Retinal pigment epithelial cell (primary cell): ENCODE data around the gene SORCS2.

ENCODE experiments used
- DNase-seq: peaks from one replicate; pipeline ENCODE4 v3.0.0-alpha.2; 2010; ENCODE audit warnings: low read depth
- H3K4me3 ChIP-seq: 2 replicates; pipeline ENCODE4 v1.5.1; 2011; ENCODE audit warnings: mild to moderate bottlenecking, low read length, control low read depth, moderate library complexity
- TF ChIP-seq, protein P1 (sequence below): conservative IDR thresholded peaks from 2 replicates; pipeline ENCODE4 v1.5.1; 2011; ENCODE audit warnings: low read depth, low read length, control low read depth, inconsistent platforms

The SORCS2 gene

GRCh38 chr4:7587433-7588405 is 395.4 kb downstream of the SORCS2 start:
- no peak overlapping the region for H3K4me3 ChIP-seq
- TF ChIP-seq, protein P1, sequence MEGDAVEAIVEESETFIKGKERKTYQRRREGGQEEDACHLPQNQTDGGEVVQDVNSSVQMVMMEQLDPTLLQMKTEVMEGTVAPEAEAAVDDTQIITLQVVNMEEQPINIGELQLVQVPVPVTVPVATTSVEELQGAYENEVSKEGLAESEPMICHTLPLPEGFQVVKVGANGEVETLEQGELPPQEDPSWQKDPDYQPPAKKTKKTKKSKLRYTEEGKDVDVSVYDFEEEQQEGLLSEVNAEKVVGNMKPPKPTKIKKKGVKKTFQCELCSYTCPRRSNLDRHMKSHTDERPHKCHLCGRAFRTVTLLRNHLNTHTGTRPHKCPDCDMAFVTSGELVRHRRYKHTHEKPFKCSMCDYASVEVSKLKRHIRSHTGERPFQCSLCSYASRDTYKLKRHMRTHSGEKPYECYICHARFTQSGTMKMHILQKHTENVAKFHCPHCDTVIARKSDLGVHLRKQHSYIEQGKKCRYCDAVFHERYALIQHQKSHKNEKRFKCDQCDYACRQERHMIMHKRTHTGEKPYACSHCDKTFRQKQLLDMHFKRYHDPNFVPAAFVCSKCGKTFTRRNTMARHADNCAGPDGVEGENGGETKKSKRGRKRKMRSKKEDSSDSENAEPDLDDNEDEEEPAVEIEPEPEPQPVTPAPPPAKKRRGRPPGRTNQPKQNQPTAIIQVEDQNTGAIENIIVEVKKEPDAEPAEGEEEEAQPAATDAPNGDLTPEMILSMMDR: no peak
- no peak for DNase-seq

- DNase-seq: no peak
- TF ChIP-seq, protein P1: no peak
- no peak overlapping the region for H3K4me3 ChIP-seq
Measured at GRCh38 chr4:7590189-7590588, 397.9 kb downstream of the SORCS2 start.

- TF ChIP-seq, protein P1: no peak
- H3K4me3 ChIP-seq: no peak overlapping the region
Measured at GRCh38 chr4:7590899-7591298, 398.6 kb downstream of the SORCS2 start.

GRCh38 chr4:7591409-7592053 is 399.2 kb downstream of the SORCS2 start:
- TF ChIP-seq, protein P1: no peak
- H3K4me3 ChIP-seq: no peak overlapping the region
- DNase-seq: peak; percentile 59

More at GRCh38 chr4:7590899-7591298, 398.6 kb downstream of the SORCS2 start:
- DNase-seq: no peak

DNA sequence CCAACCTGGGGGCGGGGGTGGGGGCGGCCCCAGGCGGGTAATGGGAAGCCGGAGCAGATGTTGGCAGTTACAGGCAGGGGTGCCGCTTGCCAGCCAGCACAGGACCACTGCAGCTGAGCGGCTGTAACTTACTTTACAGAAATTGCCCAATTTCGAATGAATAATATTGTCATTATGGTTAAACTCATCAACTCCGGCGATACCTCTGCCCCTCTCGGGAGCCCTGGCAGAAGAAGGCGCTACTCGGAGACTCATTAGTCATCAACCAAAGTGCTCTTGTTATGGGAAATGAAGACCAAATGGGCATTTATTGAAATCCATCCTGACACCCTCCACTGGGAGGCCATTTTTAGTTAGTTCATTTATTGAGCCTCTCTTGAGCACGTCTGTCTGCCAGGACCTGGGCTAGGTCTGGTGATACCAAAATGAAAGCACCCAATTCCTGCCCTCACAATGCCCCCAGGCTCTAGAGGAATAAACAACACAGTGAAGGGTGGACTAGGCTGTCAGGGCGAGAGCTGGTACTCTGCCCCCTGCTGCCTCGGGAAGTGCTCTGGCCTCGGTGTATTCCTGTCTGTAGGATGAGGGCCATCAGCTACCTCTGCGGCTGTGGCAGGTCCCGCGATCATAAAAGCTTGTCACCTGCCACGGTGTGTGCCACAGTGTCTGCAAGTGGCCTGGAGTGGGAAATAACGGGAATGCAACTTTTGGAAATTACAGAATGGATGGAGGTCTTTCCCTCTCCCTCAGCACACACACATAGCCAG is 401.5 kb downstream of the SORCS2 start:
- no peak overlapping the region for H3K4me3 ChIP-seq
- DNase-seq: no peak
- TF ChIP-seq, protein P1: no peak

GRCh38 chr4:7595934-7596461 is 403.7 kb downstream of the SORCS2 start:
- TF ChIP-seq, protein P1: no peak
- no peak for DNase-seq
- no peak overlapping the region for H3K4me3 ChIP-seq
